Smooth muscle cell (in vitro differentiated cells): ENCODE results near the gene FAM163A. TPM values are rescaled to one million over a fixed set of nuclear protein-coding genes. Genes with fewer than 3 reads are reported as not detected.
"Not testable (repeated sequence)": the region's sequence is repeated elsewhere in the genome, so short reads cannot be mapped to it uniquely, and the experiment has no call there.

Experiments
- DNase-seq: peaks from one replicate; lab custom pipeline; 2025; ENCODE audit not compliant: unreplicated experiment; lab: John Stamatoyannopoulos, UW
- H2AFZ ChIP-seq: fragments of 200-600 bp; sonication (generic); 2 replicates; pipeline ENCODE4 v1.6.0; 2016; ENCODE audit warnings: antibody characterized with exemption, low read depth, mild to moderate bottlenecking
- H3F3A ChIP-seq: fragments of 200-600 bp; sonication (generic); 2 replicates; pipeline ENCODE4 v1.6.0; 2017; ENCODE audit warnings: antibody characterized with exemption, low read depth
- H3K27ac ChIP-seq: fragments of 200-600 bp; sonication (generic); 2 replicates; pipeline ENCODE4 v1.5.1; 2016; ENCODE audit warnings: low read depth, mild to moderate bottlenecking
- H3K27me3 ChIP-seq: fragments of 200-600 bp; sonication (generic); 2 replicates; pipeline ENCODE4 v1.6.1; 2016; ENCODE audit warnings: low read depth, mild to moderate bottlenecking
- H3K36me3 ChIP-seq: fragments of 200-600 bp; sonication (generic); 2 replicates; pipeline ENCODE4 v1.5.1; 2016; ENCODE audit warnings: low read depth
- H3K4me1 ChIP-seq: fragments of 200-600 bp; sonication (generic); 2 replicates; pipeline ENCODE4 v1.5.1; 2016; ENCODE audit warnings: low read depth
- H3K4me2 ChIP-seq: fragments of 200-600 bp; sonication (generic); 2 replicates; pipeline ENCODE4 v1.6.0; 2016; ENCODE audit warnings: mild to moderate bottlenecking
- H3K4me3 ChIP-seq: fragments of 200-600 bp; sonication (generic); 2 replicates; pipeline ENCODE4 v1.5.1; 2016; ENCODE audit warnings: mild to moderate bottlenecking
- H3K79me2 ChIP-seq: fragments of 200-600 bp; sonication (generic); 2 replicates; pipeline ENCODE4 v1.6.0; 2016; ENCODE audit warnings: low read depth, mild to moderate bottlenecking
- H3K9ac ChIP-seq: fragments of 200-600 bp; sonication (generic); 2 replicates; pipeline ENCODE4 v1.6.0; 2016; ENCODE audit warnings: low read depth
- H3K9me3 ChIP-seq: fragments of 200-600 bp; sonication (generic); replicated peaks from 2 replicates; pipeline ENCODE4 v1.5.1; 2016; ENCODE audit warnings: low read depth
- H4K20me1 ChIP-seq: fragments of 200-600 bp; sonication (generic); 2 replicates; pipeline ENCODE4 v1.6.0; 2016; ENCODE audit warnings: low read depth
- CTCF ChIP-seq: fragments of 200-600 bp; sonication (generic); IDR thresholded peaks from 2 replicates; pipeline ENCODE4 v1.5.1; 2017; ENCODE audit warnings: borderline replicate concordance, mild to moderate bottlenecking, antibody characterized with exemption; ENCODE audit not compliant: insufficient read depth, poor library complexity, severe bottlenecking
- WGBS: methylation state at CpG from one replicate; pipeline ENCODE4 v1.1.7; 2016; ENCODE audit warnings: low lambda C conversion rate; 5-methylcytosine and 5-hydroxymethylcytosine counted together
- polyA plus RNA-seq: library from polyadenylated mRNA; unstranded; fragments of >200 nt; fragmentation: Nextera tagmentation; extraction: Ambion mirVana; gene quantifications from 2 replicates; pipeline ENCODE4 v1.2.1, GENCODE V29; 2016
- total RNA-seq: library from RNA; depleted of rRNA; stranded (reverse); fragments of >200 nt; gene quantifications from 2 replicates; pipeline ENCODE4 v1.2.3, GENCODE V29; 2014

FAM163A gene
- total and polyA plus RNA-seq, 2 experiments from 2014 or later, result not detected

GRCh38 chr1:179803104-179803503 lies 60.0 kb downstream of the FAM163A start:
- WGBS, result 98% methylated on average over 6 of the region's 6 CpGs
- H3K79me2 ChIP-seq, result no peaks in the 10 kb centered on the region
- H3K4me1 ChIP-seq, result peaks cover 2% of the 10 kb centered on the region
- H4K20me1 ChIP-seq, result no peaks in the 10 kb centered on the region
- H3K36me3 ChIP-seq, result no peaks in the 10 kb centered on the region
- peaks cover 6% of the 10 kb centered on the region for H3F3A ChIP-seq
- H3K27me3 ChIP-seq, result peaks cover 36% of the 10 kb centered on the region
- H3K4me3 ChIP-seq, result no peak overlapping the region
- TF ChIP-seq CTCF, result no peak
- no peak overlapping the region for H3K4me2 ChIP-seq
- no peak overlapping the region for H2AFZ ChIP-seq
- H3K9me3 ChIP-seq, result no peaks in the 10 kb centered on the region
- no peak overlapping the region for H3K27ac ChIP-seq
- DNase-seq, result no peak
- no peak overlapping the region for H3K9ac ChIP-seq

GRCh38 chr1:179803918-179804317 lies 60.8 kb downstream of the FAM163A start:
- Histone ChIP-seq H3K9ac (no peak overlapping the region), H3K4me2 (no peak overlapping the region), H3K79me2 (no peaks in the 10 kb centered on the region), H3K4me3 (no peak overlapping the region), H3K27ac (no peak overlapping the region), H4K20me1 (no peaks in the 10 kb centered on the region), H3F3A (peaks cover 6% of the 10 kb centered on the region), H2AFZ (no peak overlapping the region), H3K27me3 (peaks cover 28% of the 10 kb centered on the region), H3K4me1 (peaks cover 2% of the 10 kb centered on the region), H3K36me3 (no peaks in the 10 kb centered on the region), H3K9me3 (no peaks in the 10 kb centered on the region)
- DNase-seq, result no peak
- TF ChIP-seq CTCF, result no peak
- WGBS, result 68% methylated on average over 1 of the region's 1 CpG

- not testable (repeated sequence) for H3K4me2 ChIP-seq, H3K4me3 ChIP-seq, H3K4me1 ChIP-seq, H3K9ac ChIP-seq, H3K27ac ChIP-seq, H4K20me1 ChIP-seq, H2AFZ ChIP-seq, DNase-seq, H3K36me3 ChIP-seq, H3K79me2 ChIP-seq, H3F3A ChIP-seq, H3K9me3 ChIP-seq
- peaks cover 23% of the 10 kb centered on the region for H3K27me3 ChIP-seq
- WGBS, result 100% methylated on average over 2 of the region's 2 CpGs
Measured at GRCh38 chr1:179804417-179804816, 61.3 kb downstream of the FAM163A start.

GRCh38 chr1:179805291-179806195 lies 62.5 kb downstream of the FAM163A start:
- no peak for TF ChIP-seq CTCF
- no peaks in the 10 kb centered on the region for H3K9me3 ChIP-seq
- H3K27me3 ChIP-seq, result peaks cover 22% of the 10 kb centered on the region
- no peak for DNase-seq
- H3K4me1 ChIP-seq, result peaks cover 2% of the 10 kb centered on the region
- no peak overlapping the region for H3K4me2 ChIP-seq
- H3K79me2 ChIP-seq, result no peaks in the 10 kb centered on the region
- H3K36me3 ChIP-seq, result no peaks in the 10 kb centered on the region
- no peaks in the 10 kb centered on the region for H4K20me1 ChIP-seq
- 97% methylated on average over 19 of the region's 19 CpGs for WGBS
- peaks cover 6% of the 10 kb centered on the region for H3F3A ChIP-seq
- no peak overlapping the region for H3K4me3 ChIP-seq
- no peak overlapping the region for H3K27ac ChIP-seq
- no peak overlapping the region for H3K9ac ChIP-seq
- no peak overlapping the region for H2AFZ ChIP-seq
